Panc1 (cell line): ENCODE results near the gene FBXO31. TPM values are rescaled to one million over a fixed set of nuclear protein-coding genes. Genes with fewer than 3 reads are reported as not detected.
A peak's percentile ranks its signal among the peaks of the same experiment; 100 is the strongest.

Experiments
- ATAC-seq: fragments of 200-7000 bp; cut with Tn5 transposase; 2 replicates; pipeline ENCODE4 v1.9.1; 2020; ENCODE audit warnings: mild to moderate bottlenecking, moderate library complexity
- BruUV-seq: library from RNA; stranded (reverse); fragments of 400-500 nt; replicated peaks from 2 replicates; lab custom pipeline; 2021; lab: Mats Ljungman, UMichigan
- CTCF ChIA-PET: fragments of 300-600 bp; sonication (Branson Sonifier 250); formaldehyde crosslinking; loops from one replicate; lab custom pipeline; 2022; ENCODE audit warnings: antibody characterized with exemption; lab: Charles Lee
- POLR2A ChIA-PET: fragments of 300-600 bp; sonication (Branson Sonifier 250); formaldehyde crosslinking; loops from one replicate; lab custom pipeline; 2022; ENCODE audit warnings: antibody characterized with exemption; lab: Charles Lee
- DNase-seq: peaks from one replicate; pipeline ENCODE4 v3.0.0-alpha.2; 2010; ENCODE audit warnings: low read depth, low spot score
- H3K27ac ChIP-seq: 2 replicates; pipeline ENCODE4 v1.5.1; 2011; ENCODE audit warnings: mild to moderate bottlenecking, low read length, inconsistent platforms
- H3K27me3 ChIP-seq: fragments of 200-500 bp; sonication (Bioruptor generic); 2 replicates; pipeline ENCODE4 v1.6.0; 2014; ENCODE audit warnings: low read length, inconsistent platforms; ENCODE audit not compliant: control insufficient read depth, insufficient read depth
- H3K36me3 ChIP-seq: fragments of 200-500 bp; sonication (Bioruptor generic); 2 replicates; pipeline ENCODE4 v1.5.1; 2014; ENCODE audit warnings: inconsistent platforms, mild to moderate bottlenecking, low read length, moderate library complexity; ENCODE audit not compliant: control insufficient read depth, insufficient read depth
- H3K4me1 ChIP-seq: 2 replicates; pipeline ENCODE4 v1.5.1; 2011; ENCODE audit warnings: inconsistent platforms, mild to moderate bottlenecking, low read length, moderate library complexity; ENCODE audit not compliant: control insufficient read depth, insufficient read depth
- H3K4me3 ChIP-seq, 2 experiments: 2 replicates each; pipeline ENCODE4 v1.5.1; 2011 to 2012; ENCODE audit warnings: low read depth in 2 of 2, low read length in 2 of 2, mild to moderate bottlenecking in 2 of 2, inconsistent platforms in 1 of 2, moderate library complexity in 1 of 2
- H3K9me3 ChIP-seq: fragments of 200-500 bp; sonication (Bioruptor generic); 2 replicates; pipeline ENCODE4 v1.5.1; 2014; ENCODE audit warnings: low read depth, mild to moderate bottlenecking, inconsistent platforms, low read length, moderate library complexity; ENCODE audit not compliant: control insufficient read depth, insufficient read depth
- CTCF ChIP-seq: fragments of 450-650 bp; IDR thresholded peaks from 2 replicates; pipeline ENCODE4 v1.5.1; 2017; ENCODE audit warnings: mild to moderate bottlenecking
- POLR2AphosphoS5 ChIP-seq: IDR thresholded peaks from 2 replicates; pipeline ENCODE4 v1.6.1; 2012; ENCODE audit warnings: mild to moderate bottlenecking, low read depth, low read length, moderate library complexity
- REST ChIP-seq, 2 experiments: IDR thresholded peaks; 2 replicates each; pipeline ENCODE4 v1.6.1; 2011 to 2012; ENCODE audit warnings: low read depth in 2 of 2, control low read depth in 1 of 2, low read length in 1 of 2, mild to moderate bottlenecking in 1 of 2, moderate library complexity in 1 of 2; ENCODE audit not compliant: insufficient read depth in 1 of 2
- SIN3A ChIP-seq: IDR thresholded peaks from 2 replicates; pipeline ENCODE4 v1.6.1; 2012; ENCODE audit warnings: low read depth, mild to moderate bottlenecking, low read length, moderate library complexity, borderline replicate concordance; ENCODE audit not compliant: insufficient read depth
- TCF7L2 ChIP-seq: IDR thresholded peaks from 2 replicates; pipeline ENCODE4 v1.6.1; 2011; ENCODE audit warnings: mild to moderate bottlenecking, low read depth, low read length, inconsistent platforms
- in situ Hi-C: cut with HindIII; loops from 2 replicates; pipeline ENCODE4 v1.10.0; 2016; ENCODE audit warnings: low sequenced_read_pairs, low pct_unique_long_range_greater_than_20kb
- intact Hi-C: fragments of 100-400 bp; cut with micrococcal nuclease; formaldehyde crosslinking; loops from one replicate; pipeline ENCODE4 v1.10.0; 2022; ENCODE audit not compliant: unreplicated experiment
- total RNA-seq: library from RNA; stranded (reverse); gene quantifications from one replicate; pipeline ENCODE4 v1.2.1, GENCODE V29; 2021; ENCODE audit not compliant: unreplicated experiment

The FBXO31 gene
- total RNA-seq, 1 experiment from 2014 or later, result 22.4 TPM

- Histone ChIP-seq H3K27ac (peak overlapping the region; percentile 80), H3K9me3 (no peaks in the 10 kb centered on the region), H3K27me3 (no peaks in the 10 kb centered on the region), H3K4me1 (peaks cover 27% of the 10 kb centered on the region), H3K4me3 (peak overlapping the region; percentile 60 to 70), H3K36me3 (peaks cover 4% of the 10 kb centered on the region; the same call in 1 of the 2 replicates)
- in situ Hi-C loops, result no loop called here
- ChIA-PET CTCF (no interaction called here), POLR2A (interaction anchor here (0.6 kb wide), 1 partner anchor 10 kb away, joined by 4 read pairs; no protein-coding TSS in a partner anchor)
- peak; percentile 57 for ATAC-seq
- no TSS peak for BruUV-seq
- no peak for DNase-seq
- no peak for TF ChIP-seq SIN3A
- no peak for TF ChIP-seq REST (IDR thresholded peaks at IDR 0.05; ENCODE audit: insufficient read depth in 1 of 2, low read depth in 2 of 2, low read length in 1 of 2)
- no peak for TF ChIP-seq POLR2AphosphoS5
- TF ChIP-seq TCF7L2, result no peak
- no peak for TF ChIP-seq CTCF
- intact Hi-C loops, result no loop called here
These were observed 742 bp upstream of the FBXO31 start for GRCh38 chr16:87384162-87384874.

- TF ChIP-seq CTCF (no peak), TCF7L2 (peak; percentile 76; the same call in 1 of the 2 replicates), REST (IDR thresholded peaks at IDR 0.05; ENCODE audit: insufficient read depth in 1 of 2, low read depth in 2 of 2, low read length in 1 of 2) (no peak), POLR2AphosphoS5 (no peak), SIN3A (no peak)
- intact Hi-C loops (no loop called here), in situ Hi-C loops (no loop called here)
- Histone ChIP-seq H3K27ac (peak overlapping the region; percentile 55), H3K9me3 (no peaks in the 10 kb centered on the region), H3K36me3 (peaks cover 4% of the 10 kb centered on the region; the same call in 1 of the 2 replicates), H3K4me1 (peaks cover 13% of the 10 kb centered on the region), H3K4me3 (peak overlapping the region; percentile 60), H3K27me3 (no peaks in the 10 kb centered on the region)
- TSS peak; percentile 82 for BruUV-seq
- CTCF ChIA-PET, result interaction anchor here (0.6 kb wide), 1 partner anchor 12 kb away, joined by 4 read pairs; no protein-coding TSS in a partner anchor
- POLR2A ChIA-PET, result interaction anchor here (0.6 kb wide), 1 partner anchor 13 kb away, joined by 20 read pairs; no protein-coding TSS in a partner anchor
- ATAC-seq (no peak), DNase-seq (no peak)
These were observed 1.4 kb downstream of the FBXO31 start for GRCh38 chr16:87382023-87382785.
